CD4-positive, alpha-beta T cell treated with Interleukin-6 for 4 hours (primary cell): ENCODE measurements around the gene MAB21L4.

Source experiments
- DNase-seq: peaks from one replicate; pipeline ENCODE4 v3.0.0-alpha.2; 2020; ENCODE audit warnings: mixed read lengths

The MAB21L4 gene

DNA sequence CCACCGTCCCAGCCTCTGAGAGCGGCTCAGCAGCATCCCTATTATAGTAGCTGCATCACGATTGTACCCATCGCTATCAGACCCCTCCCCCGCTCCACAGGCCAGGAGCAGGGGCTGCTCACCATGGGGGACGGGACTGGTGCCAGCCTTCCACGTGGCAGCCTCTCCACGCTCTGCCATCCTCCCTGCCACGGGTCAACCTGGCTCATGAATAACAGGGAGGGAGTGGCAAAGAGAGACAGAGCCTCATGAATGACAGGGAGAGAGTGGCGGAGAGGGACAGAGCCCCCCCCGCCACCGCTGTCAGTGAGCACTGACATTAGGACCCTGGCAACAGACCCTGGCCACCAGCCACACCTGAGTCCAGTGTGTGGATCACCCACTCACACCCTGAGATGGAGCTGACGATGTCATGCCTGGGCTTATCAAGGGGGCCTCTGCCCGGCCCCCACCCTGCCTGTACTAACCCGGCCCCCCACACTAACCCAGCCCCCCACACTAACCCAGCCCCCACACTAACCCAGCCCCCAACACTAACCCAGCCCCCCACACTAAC lies 27.1 kb upstream of the MAB21L4 start:
- DNase-seq, result no peak

DNA sequence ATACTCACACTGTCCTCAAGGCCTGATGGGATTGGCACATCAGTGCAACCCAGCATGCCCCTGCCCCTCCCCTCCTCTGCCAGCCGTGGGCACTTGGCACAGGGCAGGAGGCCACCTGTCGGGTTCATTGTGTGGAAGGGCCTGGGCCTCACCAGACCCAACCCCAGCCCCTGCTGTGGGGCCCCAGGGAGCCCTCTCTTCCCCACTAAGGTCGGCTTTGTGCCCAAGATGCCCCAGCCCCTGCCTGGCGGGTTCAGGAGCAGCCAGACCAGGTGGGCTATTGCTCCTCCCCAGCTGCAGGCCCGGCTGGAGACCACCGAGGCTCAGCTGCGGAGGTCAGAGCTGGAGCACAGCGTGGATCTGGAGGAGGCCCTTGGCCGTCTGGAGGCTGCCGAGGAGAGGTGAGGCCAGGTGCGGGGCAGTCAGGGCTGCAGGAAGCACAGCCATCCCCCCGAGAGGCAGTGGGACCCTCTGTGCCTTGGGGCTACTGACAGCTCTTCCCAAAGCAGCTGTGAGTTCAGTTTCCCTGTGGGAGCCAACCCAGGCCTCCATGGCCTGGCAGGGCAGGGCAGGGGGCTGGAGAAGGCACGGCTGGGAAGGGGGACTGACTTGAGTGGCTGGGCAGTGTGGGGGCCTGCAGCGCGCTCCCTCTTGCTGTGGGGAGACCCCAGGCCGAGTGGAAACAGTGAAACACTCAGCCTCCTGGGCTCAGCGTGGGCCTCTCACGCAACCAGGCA lies 26.5 kb upstream of the MAB21L4 start:
- no peak for DNase-seq

DNA sequence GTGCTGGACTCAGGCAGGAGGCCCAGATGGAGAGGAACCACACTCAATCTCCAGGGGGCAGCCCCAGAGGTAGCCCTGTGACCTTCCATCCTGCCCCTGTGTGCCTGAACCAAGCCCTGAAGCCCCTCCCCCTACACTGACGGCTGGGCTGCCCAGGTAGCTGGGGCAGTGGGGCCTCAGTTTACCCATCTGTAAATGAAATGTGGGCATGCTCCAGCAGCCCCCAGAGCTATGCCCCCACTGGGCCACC lies 26.0 kb upstream of the MAB21L4 start:
- DNase-seq, result no peak

DNA sequence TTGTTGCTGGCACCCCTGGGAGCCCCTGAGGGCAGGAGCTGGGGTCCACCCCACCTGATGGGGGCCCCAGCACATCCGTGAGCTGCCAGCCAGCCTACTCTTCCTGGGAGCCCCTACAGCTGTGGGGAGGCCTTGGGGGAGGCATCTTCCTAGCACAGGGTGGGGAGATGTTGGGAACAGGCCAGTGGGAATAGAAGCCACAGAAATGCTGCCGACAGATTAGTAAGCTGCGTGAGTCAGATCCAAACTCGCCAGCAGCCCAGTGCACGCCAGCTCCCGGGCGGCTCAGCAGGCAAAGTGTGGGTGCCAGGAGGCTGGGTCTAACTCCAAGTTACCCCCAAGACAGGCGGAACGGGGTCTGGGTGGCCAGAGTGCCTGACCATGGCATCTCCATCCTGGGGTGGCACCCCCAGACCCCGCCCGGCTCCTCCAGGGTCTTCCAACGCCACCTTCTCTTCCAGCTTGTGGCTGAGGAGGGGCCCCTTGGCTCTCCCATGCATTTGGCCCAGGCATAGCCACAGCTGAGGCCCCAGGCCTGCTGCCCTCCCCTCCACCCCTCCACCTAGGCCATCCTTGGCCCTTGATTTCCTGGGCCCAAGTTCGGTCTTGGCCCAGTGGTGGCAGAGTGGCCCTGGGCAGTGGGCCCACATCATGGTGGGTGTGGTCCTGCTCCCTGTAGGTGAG lies 25.5 kb upstream of the MAB21L4 start:
- DNase-seq, result no peak

DNA sequence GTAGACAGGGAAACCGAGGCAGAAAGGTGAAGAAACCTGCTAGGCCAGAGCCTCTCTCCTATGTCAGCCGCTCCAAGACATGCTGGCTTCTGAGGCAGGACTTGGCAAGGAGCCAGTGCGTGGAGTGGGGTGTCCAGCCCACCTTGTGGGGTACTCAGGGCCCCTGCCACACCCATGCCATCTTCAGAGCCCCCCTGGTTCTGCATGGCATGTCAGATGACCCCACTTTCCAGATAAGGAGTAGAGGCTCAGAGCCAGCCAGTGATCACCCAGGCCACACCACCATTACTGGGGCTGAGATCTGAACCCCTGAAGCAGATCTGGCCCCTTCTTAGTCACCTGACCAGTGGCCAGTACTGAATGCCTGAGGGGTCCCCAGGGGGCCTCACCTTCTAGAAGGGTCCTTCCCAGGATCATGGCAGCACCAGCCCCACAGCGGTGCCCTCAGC lies 24.9 kb upstream of the MAB21L4 start:
- DNase-seq, result no peak

DNA sequence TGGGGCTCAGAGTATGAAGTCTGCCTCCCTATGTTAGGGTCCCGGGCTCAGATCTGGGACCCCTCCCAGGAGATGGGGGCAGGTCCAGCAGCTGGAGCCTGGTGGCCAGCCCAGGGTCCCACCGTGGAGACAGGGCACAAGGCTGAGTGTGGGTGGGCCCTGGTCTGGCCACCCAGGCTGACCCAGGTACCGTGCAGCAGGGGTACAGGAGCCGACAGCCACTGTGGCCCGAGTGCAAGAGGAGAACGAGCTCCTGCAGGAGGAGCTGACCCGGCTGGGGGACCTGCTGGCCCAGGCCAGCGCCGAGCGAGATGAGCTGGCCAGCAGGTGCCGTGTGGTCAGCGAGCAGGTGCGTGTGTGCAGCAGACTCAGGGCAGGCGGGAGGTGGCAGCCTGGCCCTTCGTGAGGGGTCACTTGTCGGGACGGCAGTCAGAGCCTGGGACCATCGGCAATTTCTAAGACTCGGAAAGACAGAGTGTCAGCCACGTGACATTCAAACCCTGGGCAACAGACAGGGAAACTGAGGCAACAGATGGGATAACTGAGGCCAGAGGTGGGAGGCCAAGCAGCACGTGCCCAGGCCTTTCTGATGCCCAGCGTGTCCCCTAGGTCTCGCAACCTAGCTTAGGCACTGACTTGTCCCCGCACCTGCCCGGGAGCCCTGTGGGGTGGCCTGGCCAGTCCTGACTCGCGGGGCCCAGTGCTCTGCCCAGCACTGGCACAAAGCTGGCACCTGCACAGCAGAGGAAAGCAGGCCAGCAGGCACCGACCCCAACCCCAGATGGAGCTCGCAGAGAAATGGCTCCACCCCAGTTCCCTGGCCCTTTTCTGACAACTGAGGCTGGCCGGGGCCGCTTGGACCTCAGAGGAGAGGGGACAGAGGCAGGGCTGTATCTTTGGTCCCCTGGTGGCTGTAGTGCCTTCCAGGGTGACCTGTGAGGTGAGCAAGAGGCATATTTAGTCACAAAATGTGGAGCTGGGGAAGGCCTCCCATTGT lies 24.1 kb upstream of the MAB21L4 start:
- DNase-seq, result no peak

DNA sequence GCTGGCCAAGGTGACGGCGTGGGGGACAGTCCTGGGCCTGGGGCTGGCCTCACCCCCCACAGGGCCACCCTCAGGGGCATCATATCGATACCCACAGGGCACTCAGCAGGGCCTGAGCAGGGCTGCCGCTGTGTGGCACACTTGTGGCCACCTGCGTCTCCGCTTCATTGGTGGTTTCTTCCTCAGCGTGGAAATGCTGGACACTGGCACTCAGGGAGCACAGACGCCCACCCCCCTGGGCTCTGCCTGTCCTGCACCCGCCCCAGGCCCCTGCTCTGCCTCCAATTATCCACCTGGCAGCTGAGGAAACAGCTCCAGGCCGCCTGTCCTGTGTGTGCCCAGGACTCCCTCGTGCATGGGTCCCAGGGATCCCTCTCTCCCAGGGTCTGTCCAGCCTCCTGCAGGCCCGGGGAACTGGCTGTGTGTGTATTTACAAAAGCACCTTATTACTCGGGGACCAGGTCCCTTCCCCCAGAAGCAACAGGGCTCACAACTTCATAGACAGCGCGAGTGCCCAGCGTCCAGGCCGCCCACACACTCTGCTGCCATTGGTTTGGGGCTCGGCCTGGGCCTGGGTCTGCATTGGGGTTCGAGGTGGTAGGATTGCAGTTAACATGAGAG lies 23.3 kb upstream of the MAB21L4 start:
- no peak for DNase-seq

DNA sequence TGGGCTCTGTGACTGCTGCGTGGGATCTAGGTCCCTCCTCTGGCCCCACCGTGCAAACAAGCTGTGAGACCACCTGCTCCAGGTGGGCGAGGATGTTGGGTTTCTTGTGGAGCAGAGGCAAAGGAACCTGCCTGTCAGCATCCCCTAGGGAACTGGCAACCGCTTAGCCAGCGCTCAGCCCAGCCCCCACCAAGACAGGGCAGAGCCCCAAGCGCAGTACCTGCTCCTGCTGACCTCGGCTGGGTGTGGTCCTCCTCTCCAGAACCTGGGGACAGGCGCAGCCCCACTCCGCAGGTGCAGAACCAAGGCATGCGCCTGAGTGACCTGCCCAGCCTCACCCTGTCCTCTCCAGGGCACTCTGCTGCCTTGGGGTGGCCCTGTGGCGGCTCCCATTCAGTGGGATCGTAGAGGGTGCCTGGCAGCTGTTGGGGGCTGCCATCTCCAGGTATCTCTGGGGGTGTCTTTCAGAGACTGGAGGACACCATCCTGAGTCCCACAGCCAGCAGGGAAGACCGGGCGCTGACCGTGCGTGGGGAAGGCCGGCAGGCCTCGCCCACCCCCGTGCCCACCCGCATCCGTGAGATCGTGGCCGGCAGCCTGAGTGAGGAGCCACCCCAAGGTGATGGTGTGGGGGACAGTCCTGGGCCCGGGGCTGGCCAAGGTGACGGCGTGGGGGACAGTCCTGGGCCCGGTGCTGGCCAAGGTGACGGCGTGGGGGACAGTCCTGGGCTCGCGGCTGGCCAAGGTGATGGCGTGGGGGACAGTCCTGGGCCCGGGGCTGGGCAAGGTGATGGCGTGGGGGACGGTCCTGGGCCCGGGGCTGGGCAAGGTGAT lies 22.5 kb upstream of the MAB21L4 start:
- no peak for DNase-seq

DNA sequence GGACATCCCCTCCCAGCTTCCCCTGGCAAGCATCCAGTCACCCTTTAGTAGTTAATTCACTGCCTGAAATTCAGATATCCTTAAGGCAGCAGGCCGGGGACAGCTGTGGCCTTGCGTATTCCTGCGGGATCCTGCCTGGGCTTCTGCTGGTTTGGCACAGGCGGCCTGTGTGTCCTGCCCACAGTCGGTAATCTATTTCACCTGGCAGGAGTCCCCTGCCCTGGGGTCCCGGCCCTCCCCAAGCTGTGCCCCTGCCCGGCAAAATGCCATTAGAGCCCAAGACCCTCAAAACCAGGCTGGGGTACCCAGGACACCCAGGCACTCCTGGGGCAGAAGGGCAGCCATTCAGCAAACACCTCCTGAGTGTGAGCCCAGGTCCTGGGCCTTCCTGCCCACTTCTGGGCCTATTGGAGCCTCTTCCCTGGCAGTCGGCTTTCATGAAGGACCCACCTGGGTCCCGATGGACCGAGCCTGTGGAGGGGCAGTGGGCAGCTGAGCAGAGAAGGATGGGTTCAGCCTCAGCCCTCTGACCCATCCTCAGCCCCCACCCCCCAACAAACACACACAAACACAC lies 21.8 kb upstream of the MAB21L4 start:
- no peak for DNase-seq

DNA sequence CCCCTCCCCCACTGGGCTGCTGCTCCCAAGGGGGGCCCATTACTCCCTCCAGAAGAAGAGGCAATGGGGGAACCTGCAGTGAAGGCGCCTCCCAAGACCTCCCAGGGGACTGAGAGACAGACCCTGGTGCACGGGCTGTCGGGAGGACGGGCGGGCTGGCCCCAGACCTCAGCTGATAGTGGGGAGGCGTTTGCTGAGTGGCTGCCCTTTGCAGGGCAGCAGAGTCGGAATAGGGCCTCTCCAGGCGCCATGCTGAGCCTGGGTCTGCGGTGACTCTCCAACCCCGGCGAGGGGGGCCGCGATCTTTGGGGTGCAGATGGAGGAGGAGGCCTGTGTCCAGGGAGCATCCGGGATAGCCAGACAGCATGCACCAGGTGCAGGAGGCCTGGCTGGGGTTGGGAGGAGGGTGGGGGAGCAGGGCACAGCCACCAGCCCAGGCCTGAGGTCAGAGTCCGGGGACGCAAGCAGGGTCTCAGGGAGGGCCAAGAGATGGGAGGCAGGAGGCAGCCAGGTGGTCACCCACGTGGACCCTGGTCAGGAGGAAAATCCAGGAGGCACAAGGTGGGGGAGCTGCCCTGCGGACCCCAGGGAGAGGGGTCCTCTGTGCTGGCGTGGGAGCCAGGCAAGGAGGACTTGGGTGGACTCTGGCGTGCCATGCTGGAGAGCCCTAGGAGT lies 21.2 kb upstream of the MAB21L4 start:
- no peak for DNase-seq

DNA sequence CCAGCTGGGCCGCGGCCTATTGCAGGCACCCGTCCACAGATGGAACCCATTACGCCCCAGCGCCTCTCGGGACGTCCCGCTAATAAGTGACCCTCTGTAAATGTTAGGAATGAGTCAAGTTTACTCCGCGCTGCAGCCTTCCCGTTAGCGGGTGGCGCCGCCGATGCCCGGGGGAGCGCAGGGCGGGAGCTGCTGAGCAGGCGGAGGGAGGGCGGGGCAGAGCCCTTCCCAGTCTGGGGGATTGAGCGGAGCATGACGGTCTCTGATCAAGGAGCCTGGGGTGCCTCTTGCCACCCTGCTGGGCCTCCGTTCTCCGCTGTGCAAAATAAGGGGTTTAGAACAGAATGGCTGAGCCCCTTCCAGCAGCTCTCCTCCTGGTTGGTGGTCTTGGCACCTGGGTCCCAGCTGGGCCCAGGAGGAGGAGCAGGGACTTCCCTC lies 20.6 kb upstream of the MAB21L4 start:
- DNase-seq, result no peak

DNA sequence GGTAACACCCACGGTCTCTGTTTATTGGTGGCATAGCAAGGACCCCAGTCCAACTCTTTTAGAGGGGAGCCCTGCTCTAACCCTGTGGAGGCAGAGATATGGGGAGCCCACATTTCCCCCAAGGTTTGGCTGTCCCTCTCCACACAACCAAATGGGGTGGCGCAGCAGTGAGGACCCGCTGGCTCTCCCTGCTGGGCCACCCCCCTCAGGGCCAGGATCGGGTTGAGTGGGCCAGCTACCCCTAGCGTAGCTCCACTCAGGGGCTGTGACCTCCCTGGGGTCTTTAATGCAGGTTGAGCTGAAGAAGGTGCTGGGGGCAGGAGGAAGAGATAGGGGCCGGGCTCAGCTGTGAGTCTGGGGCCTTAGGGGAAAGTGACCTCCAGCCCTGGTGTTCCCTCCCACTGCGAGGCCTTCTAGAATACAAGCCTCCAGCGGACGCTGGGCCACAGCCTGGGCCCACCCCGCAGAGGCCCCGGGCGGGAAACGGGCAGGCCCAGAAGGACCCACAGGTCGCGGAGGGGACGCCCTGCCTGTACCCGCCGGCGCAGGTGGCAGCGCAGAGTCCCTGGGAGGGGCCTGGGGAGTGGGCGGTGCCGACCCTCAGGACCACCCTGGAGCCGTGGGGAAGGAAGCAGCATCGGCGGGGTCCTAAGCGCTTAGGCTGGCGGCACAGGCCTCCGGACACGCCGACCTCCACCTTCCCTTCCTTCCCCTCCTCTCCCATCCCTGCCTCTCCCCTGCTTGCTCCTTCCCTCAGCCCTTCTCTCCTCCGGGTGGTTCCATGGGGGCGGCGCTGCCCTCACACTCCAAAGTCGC lies 19.8 kb upstream of the MAB21L4 start:
- DNase-seq, result no peak

DNA sequence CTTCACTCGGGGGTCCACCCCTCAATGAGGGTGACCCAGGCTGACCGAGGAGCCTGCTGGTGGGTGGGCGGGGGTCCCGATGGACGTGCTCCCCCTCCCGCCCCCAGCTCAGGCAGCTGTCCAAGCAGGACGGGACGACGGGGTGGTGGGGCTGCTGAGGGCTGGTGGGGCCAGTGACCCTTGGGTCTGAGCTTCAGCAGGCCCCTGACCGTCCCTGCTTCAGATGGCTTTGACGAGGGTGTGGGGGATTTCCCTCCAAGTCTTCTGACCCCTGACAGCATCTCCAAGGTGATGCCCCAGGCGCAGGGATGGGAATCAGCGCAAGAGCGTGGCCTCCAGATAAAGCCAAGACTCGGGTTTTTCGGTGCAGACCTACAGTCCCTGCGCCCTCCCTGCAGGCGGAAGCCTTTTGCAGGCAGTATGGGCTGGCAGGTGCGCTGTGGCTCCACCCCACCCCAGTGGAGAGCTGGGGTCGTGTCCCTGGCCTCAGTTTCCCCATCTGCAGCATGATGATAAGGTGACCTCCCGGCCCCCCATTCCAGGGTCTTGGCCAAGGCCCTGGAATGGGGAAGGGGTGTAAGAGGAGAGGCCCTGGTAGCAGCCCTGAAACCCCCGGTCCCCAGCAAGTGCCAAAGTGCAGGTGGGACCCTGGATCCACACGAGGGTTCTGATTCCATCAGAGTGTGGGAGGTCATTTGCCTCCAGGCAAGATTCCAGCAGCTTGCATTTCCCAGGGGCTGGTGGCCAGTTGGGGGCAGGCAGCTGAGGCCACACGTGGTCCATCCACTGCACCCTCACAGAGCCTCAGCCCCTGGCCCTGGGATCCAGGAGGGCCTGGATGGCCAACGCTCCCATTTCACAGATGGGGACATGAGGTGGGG lies 18.9 kb upstream of the MAB21L4 start:
- no peak for DNase-seq

DNA sequence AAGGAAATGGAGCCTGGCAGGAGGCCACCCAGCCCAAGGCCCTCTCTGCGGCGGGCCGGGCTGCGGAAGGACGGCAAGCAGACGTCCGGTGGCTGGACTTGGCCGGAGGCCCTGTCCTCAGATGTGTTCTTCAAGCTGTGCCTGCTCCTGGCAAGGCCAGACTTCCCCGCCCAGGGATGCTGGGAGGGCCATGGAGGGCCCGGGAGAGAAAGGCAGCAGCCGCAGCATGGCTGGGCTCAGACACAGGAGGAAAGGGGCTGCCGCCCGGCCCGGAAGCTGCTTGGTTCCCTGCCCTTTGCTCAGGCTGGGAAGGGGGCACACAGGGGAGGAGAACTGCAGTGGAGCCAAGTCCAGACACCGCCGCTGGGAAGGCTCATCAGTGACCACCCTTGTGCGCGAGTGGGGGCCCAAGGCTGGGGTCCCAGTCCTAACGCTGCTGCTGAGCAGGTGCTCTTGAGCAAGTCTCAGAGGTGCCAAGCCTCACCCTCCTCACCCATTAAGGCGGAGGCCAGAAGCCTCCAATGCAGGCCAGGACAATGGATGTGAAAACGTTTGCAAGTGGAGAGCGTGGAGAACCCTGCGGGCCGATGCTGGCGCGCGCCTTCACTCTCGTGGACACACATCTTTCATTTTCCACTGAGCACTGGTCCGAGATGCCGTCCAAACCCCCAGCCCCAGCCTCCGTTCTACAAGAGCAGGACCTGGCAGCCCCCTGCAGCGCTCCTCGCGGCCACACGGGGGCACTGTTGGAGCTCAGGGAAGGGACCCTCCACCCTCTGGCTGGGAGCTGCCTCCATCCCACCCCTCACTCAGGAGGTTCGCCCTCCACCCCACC lies 18.1 kb upstream of the MAB21L4 start:
- DNase-seq, result peak; percentile 68

DNA sequence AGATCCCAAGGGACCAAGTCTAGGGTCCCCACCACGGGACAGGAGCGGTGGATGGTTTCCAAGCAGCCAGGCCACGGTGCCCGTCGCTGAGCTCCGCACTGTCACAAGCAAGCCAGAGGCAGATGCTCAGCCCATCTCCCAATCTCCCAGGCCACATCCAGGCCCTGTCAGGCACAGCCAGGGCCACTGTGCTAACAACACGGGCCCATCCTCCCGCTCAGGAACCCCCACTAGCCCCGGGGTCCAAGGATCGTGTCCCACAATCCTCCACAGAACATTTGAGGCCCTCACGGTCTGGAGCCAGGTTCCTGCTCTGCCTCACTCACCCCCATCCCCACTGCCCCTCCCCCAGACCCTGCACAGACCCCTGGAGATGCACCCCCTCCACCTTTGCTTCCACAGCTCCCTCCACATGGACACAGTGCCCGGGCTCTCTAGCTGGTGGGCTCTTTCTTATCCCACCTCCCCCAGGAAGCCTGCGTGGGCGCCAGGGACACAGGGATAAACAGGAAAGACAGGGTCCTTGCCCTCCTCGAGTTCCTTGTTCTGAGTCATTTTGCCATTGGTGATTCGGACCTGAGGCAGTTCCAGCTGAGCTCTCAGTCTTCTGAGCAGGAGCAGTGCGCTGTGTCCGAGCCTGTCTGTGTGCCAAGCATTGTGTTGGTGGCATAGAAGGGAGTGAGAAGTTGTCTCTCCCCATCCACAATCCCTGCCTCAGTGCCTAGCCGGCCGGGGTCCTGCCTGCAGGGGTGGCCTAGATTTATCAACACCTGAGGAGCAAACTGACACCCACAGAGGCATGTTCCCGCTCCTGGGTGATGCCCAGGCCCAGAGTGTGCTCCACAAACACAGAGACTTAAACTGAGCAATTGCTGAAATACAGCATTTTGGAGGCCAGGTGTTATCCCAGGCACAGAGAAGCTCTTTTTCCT lies 17.2 kb upstream of the MAB21L4 start:
- no peak for DNase-seq

DNA sequence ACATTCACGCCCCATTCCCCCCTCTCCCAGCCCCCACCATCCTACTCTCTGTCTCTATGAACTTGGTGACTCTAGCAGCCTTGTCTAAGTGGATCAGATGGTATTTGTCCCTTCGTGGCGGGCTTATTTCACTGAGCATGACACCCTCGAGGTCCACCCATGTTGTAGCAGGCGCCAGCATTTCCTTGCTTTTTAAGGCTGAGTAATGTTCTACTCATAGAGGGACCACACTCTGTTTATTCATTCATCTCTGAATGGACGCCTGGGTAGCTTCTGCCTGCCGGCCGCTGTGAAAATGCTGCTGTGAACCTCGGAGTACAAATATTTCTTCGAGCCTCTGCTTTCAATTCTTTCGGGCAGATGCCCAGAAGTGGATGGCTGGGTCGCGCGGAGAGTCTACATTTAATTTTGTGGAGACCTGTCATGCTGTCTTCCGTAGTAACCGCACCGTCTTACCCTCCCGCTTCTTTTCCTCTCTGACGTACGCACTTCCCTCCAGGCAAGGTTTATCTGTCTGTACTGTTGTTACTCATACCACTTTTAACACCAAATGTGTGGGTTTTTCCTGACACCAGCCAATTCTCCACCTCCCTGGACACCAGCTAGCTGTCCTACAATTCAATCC lies 15.8 kb upstream of the MAB21L4 start:
- no peak for DNase-seq
